ENCODE data around the gene ITPKB.
"Not testable (repeated sequence)": the region's sequence is repeated elsewhere in the genome, so short reads cannot be mapped to it uniquely, and the experiment has no call there.

Gene ITPKB

GRCh38 chr1:226603022-226603857, 135.8 kb downstream of the ITPKB start:
- no peak for DNase-seq
- H3K27me3 Mint-ChIP-seq: no peaks in the 10 kb centered on the region
- no peak overlapping the region for H3K27ac Mint-ChIP-seq

GRCh38 chr1:226602186-226603021, 136.7 kb downstream of the ITPKB start:
- no peak for DNase-seq
- Mint-ChIP-seq H3K4me1 (no peaks in the 10 kb centered on the region), H3K27me3 (no peaks in the 10 kb centered on the region), H3K36me3 (ENCODE audit: low read depth) (no peaks in the 10 kb centered on the region), H3K9me3 (no peaks in the 10 kb centered on the region), H3K27ac (no peak overlapping the region), H3K4me3 (no peak overlapping the region)
- ATAC-seq: no peak

More at GRCh38 chr1:226603022-226603857, 135.8 kb downstream of the ITPKB start:
- no peaks in the 10 kb centered on the region for H3K36me3 Mint-ChIP-seq (ENCODE audit: low read depth)
- no peaks in the 10 kb centered on the region for H3K4me1 Mint-ChIP-seq
- ATAC-seq: no peak
- H3K9me3 Mint-ChIP-seq: no peaks in the 10 kb centered on the region
- H3K4me3 Mint-ChIP-seq: no peak overlapping the region

DNA sequence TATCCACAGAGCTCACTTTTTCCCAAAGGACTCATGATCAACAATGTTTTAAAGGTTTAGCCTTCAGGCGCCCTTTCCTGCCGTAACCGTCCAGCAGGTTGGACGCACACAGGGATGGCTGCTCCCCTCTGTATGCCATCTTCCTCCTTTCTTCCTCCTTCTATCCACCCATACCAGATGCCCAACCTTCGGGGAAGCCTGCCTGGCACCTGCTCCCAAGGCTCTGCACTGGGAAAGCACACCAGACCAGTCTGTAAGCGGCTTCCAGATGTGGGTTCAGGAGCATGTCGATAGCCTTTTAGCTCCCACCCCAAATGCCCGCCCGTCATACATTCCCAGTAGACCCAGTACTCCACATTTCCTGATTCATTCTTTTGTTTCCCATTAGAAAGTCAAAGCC, 137.6 kb downstream of the ITPKB start:
- Mint-ChIP-seq H3K27ac (no peak overlapping the region), H3K4me1 (no peaks in the 10 kb centered on the region), H3K27me3 (no peaks in the 10 kb centered on the region), H3K36me3 (ENCODE audit: low read depth) (no peaks in the 10 kb centered on the region), H3K9me3 (no peaks in the 10 kb centered on the region), H3K4me3 (no peak overlapping the region)
- ATAC-seq (no peak), DNase-seq (no peak)

DNA sequence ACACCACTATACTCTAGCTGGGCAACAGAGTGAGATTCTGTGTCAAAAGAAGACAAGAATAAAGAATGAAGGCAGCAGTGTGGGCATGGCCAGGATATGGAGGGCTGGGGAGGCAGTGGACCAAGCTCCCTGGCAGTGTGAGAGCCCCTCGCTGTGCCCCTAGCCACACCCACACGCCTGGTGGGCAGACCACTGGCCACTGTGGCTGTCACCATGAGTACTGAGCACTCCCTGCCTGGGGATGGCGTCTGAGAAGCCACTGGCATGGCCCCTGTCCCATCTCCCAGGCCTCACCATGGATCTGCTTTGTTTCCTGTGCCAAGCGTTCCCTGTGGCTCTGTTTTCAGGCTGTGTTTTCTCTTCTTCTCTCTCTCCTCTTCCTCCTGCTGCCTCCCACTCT, 138.8 kb downstream of the ITPKB start:
- Mint-ChIP-seq H3K27me3 (no peaks in the 10 kb centered on the region), H3K4me3 (no peak overlapping the region), H3K27ac (no peak overlapping the region), H3K4me1 (no peaks in the 10 kb centered on the region), H3K9me3 (no peaks in the 10 kb centered on the region), H3K36me3 (ENCODE audit: low read depth) (no peaks in the 10 kb centered on the region)
- ATAC-seq (no peak), DNase-seq (no peak)

- Mint-ChIP-seq H3K4me1 (no peaks in the 10 kb centered on the region), H3K36me3 (ENCODE audit: low read depth) (no peaks in the 10 kb centered on the region), H3K9me3 (no peaks in the 10 kb centered on the region), H3K27me3 (no peaks in the 10 kb centered on the region), H3K27ac (no peak overlapping the region), H3K4me3 (no peak overlapping the region)
- DNase-seq (no peak), ATAC-seq (no peak)
Observed at GRCh38 chr1:226599636-226600238, 139.3 kb downstream of the ITPKB start.

DNA sequence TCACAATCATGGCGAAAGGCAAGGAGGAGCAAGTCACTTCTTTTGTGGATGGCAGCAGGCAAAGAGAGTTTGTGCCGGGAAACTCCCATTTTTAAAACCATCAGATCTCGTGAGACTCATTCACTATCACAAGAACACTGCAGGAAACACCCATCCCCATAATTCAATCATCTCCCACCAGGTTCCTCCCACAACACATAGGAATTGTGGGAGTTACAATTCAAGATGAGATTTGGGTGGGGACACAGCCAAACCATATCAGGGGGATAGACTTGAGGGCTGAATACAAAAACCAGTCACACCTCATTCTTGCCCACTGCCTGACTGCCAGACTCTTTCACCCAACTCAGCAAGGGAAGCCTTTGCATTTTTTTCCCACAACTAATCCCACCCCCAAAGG, 140.1 kb downstream of the ITPKB start:
- DNase-seq; H3K4me3 Mint-ChIP-seq; ATAC-seq; H3K36me3 Mint-ChIP-seq (ENCODE audit: low read depth); H3K4me1 Mint-ChIP-seq; H3K27me3 Mint-ChIP-seq; H3K9me3 Mint-ChIP-seq; H3K27ac Mint-ChIP-seq: not testable (repeated sequence)

DNA sequence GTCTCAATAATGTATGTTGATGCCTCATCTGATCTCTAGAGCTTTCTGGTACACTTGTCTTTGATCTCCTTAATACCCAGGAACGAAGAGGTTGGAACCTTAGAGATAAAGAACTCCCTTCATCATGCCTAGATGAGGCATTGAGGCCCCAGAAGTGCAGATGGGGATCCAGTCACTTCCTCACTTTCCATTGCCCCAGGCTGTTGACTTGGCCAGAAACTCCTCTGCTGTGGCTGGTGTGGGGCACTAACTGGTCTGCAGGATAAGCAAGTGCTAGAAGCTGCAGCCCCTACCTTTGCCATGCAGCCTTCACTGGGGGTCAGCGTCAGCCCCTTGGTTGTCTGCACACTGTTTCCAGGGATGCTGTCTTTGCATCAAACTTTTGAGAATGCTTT, 140.6 kb downstream of the ITPKB start:
- no peak for ATAC-seq
- no peak overlapping the region for H3K27ac Mint-ChIP-seq
- no peak for DNase-seq
- H3K27me3 Mint-ChIP-seq: no peaks in the 10 kb centered on the region
- no peaks in the 10 kb centered on the region for H3K4me1 Mint-ChIP-seq
- H3K36me3 Mint-ChIP-seq (ENCODE audit: low read depth): no peaks in the 10 kb centered on the region
- no peaks in the 10 kb centered on the region for H3K9me3 Mint-ChIP-seq
- H3K4me3 Mint-ChIP-seq: no peak overlapping the region

- Mint-ChIP-seq H3K9me3 (no peaks in the 10 kb centered on the region), H3K27ac (no peak overlapping the region), H3K4me1 (no peaks in the 10 kb centered on the region), H3K27me3 (no peaks in the 10 kb centered on the region), H3K36me3 (ENCODE audit: low read depth) (no peaks in the 10 kb centered on the region), H3K4me3 (no peak overlapping the region)
- ATAC-seq: no peak
- DNase-seq: no peak
Observed at GRCh38 chr1:226597616-226598454, 141.2 kb downstream of the ITPKB start.

DNA sequence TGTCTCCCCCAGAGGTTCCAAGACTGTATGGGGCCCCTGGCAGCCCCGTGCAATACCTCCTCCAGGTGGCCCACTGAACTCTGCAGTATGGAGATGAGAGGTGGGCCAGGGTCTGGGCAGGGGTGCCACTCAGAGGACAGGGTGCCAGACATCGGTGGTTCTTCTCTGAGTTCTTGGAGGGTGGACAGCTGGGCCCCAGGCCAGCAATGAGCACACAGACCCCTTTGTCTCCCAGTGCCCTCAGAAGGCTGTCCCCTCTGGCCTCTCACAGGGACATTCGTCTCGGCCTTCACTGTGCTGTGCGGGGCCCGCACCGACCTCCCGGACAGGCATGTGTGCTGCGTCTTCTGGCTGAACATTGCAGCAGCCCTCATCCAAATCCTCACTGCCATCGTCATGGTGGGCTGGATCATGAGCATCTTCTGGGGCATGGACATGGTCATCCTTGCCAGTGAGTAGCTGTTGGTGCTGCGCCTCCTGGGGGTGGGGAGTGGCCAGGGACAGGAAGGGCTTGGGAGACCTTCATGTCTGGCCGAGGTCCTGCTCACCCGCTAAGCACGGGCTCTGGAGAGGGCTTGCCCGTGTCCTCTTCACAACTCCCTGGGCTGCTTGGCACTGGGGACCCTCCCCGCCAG, 142.4 kb downstream of the ITPKB start:
- Mint-ChIP-seq H3K27me3 (no peaks in the 10 kb centered on the region), H3K27ac (no peak overlapping the region), H3K4me3 (no peak overlapping the region), H3K9me3 (no peaks in the 10 kb centered on the region), H3K36me3 (ENCODE audit: low read depth) (no peaks in the 10 kb centered on the region), H3K4me1 (no peaks in the 10 kb centered on the region)
- DNase-seq (no peak), ATAC-seq (no peak)

DNA sequence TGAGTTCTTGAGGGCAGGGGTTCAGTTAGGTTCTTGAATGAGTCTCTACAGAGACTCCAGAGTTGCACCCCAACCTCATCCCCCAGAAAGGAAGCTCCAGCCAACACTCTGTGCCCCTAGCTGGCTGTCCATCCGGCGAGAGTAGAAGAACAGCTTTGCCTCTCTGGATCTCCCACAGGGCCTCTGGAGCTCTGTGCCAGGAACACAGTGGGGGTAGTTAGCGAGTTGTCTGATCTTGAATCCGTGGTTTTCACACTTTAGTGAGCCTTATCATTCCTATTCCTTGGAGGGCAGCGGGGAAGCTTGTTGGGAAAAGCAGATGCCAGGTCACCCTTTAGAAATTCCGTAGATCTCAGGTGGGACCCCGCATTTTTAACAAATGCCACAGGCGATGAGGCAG, 145.5 kb downstream of the ITPKB start:
- H3K4me3 Mint-ChIP-seq: no peak overlapping the region
- no peak overlapping the region for H3K27ac Mint-ChIP-seq
- H3K4me1 Mint-ChIP-seq: no peaks in the 10 kb centered on the region
- no peak for ATAC-seq
- H3K36me3 Mint-ChIP-seq (ENCODE audit: low read depth): no peaks in the 10 kb centered on the region
- DNase-seq: no peak
- no peaks in the 10 kb centered on the region for H3K27me3 Mint-ChIP-seq
- H3K9me3 Mint-ChIP-seq: no peaks in the 10 kb centered on the region

DNA sequence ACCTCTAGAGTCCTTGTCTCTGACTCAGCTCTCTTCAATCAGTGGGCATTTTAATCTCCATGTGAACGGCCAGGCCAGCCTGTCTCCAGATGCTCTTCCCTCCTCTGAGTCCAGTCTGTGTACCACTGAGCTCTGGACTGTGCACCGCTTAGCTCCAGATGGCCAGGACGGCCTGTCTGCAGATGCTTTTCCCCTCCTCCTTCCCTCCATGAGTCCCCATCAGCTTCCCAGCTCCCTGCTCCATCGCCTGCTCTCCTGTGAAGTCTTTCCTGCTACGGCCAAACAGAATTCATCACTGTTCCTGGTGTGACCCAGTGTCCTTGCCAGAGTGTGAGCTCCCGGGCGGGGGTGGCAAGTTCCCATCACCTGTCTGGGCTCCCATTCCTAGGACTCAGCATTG, 148.5 kb downstream of the ITPKB start:
- no peaks in the 10 kb centered on the region for H3K4me1 Mint-ChIP-seq
- H3K27me3 Mint-ChIP-seq: no peaks in the 10 kb centered on the region
- no peaks in the 10 kb centered on the region for H3K36me3 Mint-ChIP-seq (ENCODE audit: low read depth)
- no peaks in the 10 kb centered on the region for H3K9me3 Mint-ChIP-seq
- H3K27ac Mint-ChIP-seq: no peak overlapping the region
- H3K4me3 Mint-ChIP-seq: no peak overlapping the region
- DNase-seq: no peak
- ATAC-seq: no peak

GRCh38 chr1:226589008-226589733, 149.9 kb downstream of the ITPKB start:
- H3K36me3 Mint-ChIP-seq (ENCODE audit: low read depth): no peaks in the 10 kb centered on the region
- H3K9me3 Mint-ChIP-seq: no peaks in the 10 kb centered on the region
- ATAC-seq: no peak
- H3K4me1 Mint-ChIP-seq: no peaks in the 10 kb centered on the region
- no peak for DNase-seq
- no peak overlapping the region for H3K27ac Mint-ChIP-seq
- no peak overlapping the region for H3K4me3 Mint-ChIP-seq
- H3K27me3 Mint-ChIP-seq: no peaks in the 10 kb centered on the region

- H3K27ac Mint-ChIP-seq: no peak overlapping the region
- H3K4me3 Mint-ChIP-seq: no peak overlapping the region
- no peaks in the 10 kb centered on the region for H3K36me3 Mint-ChIP-seq (ENCODE audit: low read depth)
- H3K4me1 Mint-ChIP-seq: no peaks in the 10 kb centered on the region
- DNase-seq: no peak
- H3K9me3 Mint-ChIP-seq: no peaks in the 10 kb centered on the region
- no peaks in the 10 kb centered on the region for H3K27me3 Mint-ChIP-seq
- ATAC-seq: no peak
Observed at GRCh38 chr1:226588484-226588883, 150.6 kb downstream of the ITPKB start.

Measured in activated naive CD8-positive, alpha-beta T cell treated with anti-CD3 and anti-CD28 coated beads, Interleukin-2, amount 50 U/mL, for 24 hours (primary cell).